Measurements from ENCODE around the gene PTPRM.

DNA sequence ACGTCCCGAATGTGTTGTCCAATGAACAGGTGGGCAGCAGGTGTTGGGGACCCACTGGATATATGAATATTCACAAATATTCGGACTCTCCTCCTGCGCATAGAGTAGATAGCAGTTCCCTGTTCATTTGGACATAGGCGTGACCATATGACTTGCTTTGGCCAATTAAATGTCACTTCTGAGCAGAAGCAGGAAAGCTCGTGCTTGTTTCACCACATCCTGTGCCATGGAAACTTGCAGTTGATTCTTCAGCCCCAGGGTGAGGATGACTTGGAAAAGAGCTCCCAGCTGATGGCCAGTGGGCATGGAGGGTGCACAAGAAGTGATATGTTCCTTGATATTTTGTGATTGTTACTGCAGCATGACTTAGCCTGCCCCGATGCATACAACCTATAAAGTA, 52.6 kb downstream of the PTPRM start:
- TF ChIP-seq POLR2A (IDR thresholded peaks at IDR 0.05; ENCODE audit: borderline replicate concordance, extremely low read depth, insufficient read depth, insufficient read length) (no peak), POLR2AphosphoS5 (IDR thresholded peaks at IDR 0.05; ENCODE audit: low read depth, low read length) (no peak), YY1 (IDR thresholded peaks at IDR 0.05; ENCODE audit: extremely low read depth, insufficient replicate concordance, low read depth, low read length) (no peak), EZH2 (IDR thresholded peaks at IDR 0.05) (no peak), CEBPB (IDR thresholded peaks at IDR 0.05; ENCODE audit: low read depth) (no peak), JUND (IDR thresholded peaks at IDR 0.05) (no peak), EGR1 (IDR thresholded peaks at IDR 0.05; ENCODE audit: low read depth) (no peak)
- TF ChIP-seq, protein P1, sequence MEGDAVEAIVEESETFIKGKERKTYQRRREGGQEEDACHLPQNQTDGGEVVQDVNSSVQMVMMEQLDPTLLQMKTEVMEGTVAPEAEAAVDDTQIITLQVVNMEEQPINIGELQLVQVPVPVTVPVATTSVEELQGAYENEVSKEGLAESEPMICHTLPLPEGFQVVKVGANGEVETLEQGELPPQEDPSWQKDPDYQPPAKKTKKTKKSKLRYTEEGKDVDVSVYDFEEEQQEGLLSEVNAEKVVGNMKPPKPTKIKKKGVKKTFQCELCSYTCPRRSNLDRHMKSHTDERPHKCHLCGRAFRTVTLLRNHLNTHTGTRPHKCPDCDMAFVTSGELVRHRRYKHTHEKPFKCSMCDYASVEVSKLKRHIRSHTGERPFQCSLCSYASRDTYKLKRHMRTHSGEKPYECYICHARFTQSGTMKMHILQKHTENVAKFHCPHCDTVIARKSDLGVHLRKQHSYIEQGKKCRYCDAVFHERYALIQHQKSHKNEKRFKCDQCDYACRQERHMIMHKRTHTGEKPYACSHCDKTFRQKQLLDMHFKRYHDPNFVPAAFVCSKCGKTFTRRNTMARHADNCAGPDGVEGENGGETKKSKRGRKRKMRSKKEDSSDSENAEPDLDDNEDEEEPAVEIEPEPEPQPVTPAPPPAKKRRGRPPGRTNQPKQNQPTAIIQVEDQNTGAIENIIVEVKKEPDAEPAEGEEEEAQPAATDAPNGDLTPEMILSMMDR (IDR thresholded peaks at IDR 0.05 in 2 of 3, conservative IDR thresholded peaks at IDR 0.05 in 1 of 3; ENCODE audit: borderline replicate concordance in 1 of 3, insufficient read depth in 1 of 3, low read depth in 2 of 3, low read length in 2 of 3): no peak
- TF ChIP-seq, protein P2, sequence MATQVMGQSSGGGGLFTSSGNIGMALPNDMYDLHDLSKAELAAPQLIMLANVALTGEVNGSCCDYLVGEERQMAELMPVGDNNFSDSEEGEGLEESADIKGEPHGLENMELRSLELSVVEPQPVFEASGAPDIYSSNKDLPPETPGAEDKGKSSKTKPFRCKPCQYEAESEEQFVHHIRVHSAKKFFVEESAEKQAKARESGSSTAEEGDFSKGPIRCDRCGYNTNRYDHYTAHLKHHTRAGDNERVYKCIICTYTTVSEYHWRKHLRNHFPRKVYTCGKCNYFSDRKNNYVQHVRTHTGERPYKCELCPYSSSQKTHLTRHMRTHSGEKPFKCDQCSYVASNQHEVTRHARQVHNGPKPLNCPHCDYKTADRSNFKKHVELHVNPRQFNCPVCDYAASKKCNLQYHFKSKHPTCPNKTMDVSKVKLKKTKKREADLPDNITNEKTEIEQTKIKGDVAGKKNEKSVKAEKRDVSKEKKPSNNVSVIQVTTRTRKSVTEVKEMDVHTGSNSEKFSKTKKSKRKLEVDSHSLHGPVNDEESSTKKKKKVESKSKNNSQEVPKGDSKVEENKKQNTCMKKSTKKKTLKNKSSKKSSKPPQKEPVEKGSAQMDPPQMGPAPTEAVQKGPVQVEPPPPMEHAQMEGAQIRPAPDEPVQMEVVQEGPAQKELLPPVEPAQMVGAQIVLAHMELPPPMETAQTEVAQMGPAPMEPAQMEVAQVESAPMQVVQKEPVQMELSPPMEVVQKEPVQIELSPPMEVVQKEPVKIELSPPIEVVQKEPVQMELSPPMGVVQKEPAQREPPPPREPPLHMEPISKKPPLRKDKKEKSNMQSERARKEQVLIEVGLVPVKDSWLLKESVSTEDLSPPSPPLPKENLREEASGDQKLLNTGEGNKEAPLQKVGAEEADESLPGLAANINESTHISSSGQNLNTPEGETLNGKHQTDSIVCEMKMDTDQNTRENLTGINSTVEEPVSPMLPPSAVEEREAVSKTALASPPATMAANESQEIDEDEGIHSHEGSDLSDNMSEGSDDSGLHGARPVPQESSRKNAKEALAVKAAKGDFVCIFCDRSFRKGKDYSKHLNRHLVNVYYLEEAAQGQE (IDR thresholded peaks at IDR 0.05; ENCODE audit: low read depth): no peak
- TF ChIP-seq, protein P3, sequence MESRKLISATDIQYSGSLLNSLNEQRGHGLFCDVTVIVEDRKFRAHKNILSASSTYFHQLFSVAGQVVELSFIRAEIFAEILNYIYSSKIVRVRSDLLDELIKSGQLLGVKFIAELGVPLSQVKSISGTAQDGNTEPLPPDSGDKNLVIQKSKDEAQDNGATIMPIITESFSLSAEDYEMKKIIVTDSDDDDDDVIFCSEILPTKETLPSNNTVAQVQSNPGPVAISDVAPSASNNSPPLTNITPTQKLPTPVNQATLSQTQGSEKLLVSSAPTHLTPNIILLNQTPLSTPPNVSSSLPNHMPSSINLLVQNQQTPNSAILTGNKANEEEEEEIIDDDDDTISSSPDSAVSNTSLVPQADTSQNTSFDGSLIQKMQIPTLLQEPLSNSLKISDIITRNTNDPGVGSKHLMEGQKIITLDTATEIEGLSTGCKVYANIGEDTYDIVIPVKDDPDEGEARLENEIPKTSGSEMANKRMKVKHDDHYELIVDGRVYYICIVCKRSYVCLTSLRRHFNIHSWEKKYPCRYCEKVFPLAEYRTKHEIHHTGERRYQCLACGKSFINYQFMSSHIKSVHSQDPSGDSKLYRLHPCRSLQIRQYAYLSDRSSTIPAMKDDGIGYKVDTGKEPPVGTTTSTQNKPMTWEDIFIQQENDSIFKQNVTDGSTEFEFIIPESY (IDR thresholded peaks at IDR 0.05; ENCODE audit: extremely low read depth, insufficient replicate concordance, low read length): no peak

All from HCT116 (cell line).